Vagina (tissue), 2 donors: ENCODE data around the gene KLHL40.

Experiments
- POLR2A ChIP-seq, 2 donors: fragments of 450-650 bp; IDR thresholded peaks; one replicate each; pipeline ENCODE4 v1.6.1; 2017; ENCODE audit warnings: antibody characterized with exemption in 2 of 2, mild to moderate bottlenecking in 2 of 2, moderate library complexity in 2 of 2
- POLR2AphosphoS5 ChIP-seq, 2 donors: sonication (generic); formaldehyde crosslinking; IDR thresholded peaks; one replicate each; pipeline ENCODE4 v1.9.0; 2017; ENCODE audit warnings: antibody characterized with exemption in 2 of 2, mild to moderate bottlenecking in 2 of 2, low read depth in 1 of 2; ENCODE audit not compliant: insufficient read depth in 1 of 2
- TF ChIP-seq, protein P1 (sequence below), 3 experiments: fragments of 450-650 bp in 2 of 3; fragments of 200-600 bp in 1 of 3; sonication (generic) in 1 of 3; IDR thresholded peaks; one replicate each; pipeline ENCODE4 v1.5.1; 2017 to 2019; ENCODE audit warnings: antibody characterized with exemption in 3 of 3, mild to moderate bottlenecking in 2 of 3, moderate library complexity in 2 of 3

DNA sequence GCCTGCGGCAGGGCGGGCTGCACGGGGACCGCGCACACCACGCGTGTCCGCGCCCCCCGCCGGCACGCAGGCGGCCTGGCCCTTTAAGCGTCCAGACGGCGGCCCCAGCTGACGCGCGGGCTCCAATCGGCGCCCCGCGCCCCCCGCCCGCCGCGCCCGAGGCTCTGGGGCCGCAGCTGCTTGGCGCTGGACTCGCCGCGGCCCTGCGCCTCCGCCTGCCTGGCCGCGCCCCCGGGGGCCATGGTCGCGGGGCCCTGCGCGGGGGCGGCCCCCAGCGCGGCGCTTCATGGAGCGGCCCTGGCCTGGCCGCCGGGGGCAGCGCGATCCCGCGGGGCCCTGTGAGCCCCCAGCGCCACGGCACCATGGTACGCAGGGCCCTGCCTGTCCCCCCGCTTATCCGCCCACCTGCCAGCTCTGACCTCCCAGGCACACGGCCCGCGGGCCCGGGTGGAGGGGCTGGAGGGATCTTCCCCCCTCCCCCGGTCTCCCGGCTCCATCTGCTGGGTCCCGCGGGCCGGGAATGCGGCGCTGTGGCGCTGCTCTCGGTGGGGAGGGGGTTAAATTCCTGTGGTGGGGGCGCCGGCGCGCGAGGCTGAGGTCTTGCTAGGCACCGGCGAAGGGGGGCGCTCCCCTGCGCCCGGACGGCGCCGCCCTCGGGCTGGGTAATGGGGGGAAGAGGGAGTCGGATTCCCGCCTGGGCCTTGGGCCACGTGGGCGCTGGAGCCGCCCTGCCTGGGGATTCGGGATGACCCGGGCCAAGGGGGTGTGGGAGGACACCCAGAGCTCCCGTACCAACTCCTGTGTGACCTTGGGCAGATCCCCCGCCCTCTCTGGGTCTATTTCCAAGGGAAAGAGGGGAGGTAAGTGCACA, 30.8 kb upstream of the KLHL40 start:
- TF ChIP-seq POLR2A (IDR thresholded peaks at IDR 0.05) (peak in 1 of 2 donors; percentile 53), POLR2AphosphoS5 (IDR thresholded peaks at IDR 0.05; ENCODE audit: insufficient read depth in 1 of 2, low read depth in 1 of 2) (peak in 1 of 2 donors; percentile 64)
- TF ChIP-seq, protein P1, sequence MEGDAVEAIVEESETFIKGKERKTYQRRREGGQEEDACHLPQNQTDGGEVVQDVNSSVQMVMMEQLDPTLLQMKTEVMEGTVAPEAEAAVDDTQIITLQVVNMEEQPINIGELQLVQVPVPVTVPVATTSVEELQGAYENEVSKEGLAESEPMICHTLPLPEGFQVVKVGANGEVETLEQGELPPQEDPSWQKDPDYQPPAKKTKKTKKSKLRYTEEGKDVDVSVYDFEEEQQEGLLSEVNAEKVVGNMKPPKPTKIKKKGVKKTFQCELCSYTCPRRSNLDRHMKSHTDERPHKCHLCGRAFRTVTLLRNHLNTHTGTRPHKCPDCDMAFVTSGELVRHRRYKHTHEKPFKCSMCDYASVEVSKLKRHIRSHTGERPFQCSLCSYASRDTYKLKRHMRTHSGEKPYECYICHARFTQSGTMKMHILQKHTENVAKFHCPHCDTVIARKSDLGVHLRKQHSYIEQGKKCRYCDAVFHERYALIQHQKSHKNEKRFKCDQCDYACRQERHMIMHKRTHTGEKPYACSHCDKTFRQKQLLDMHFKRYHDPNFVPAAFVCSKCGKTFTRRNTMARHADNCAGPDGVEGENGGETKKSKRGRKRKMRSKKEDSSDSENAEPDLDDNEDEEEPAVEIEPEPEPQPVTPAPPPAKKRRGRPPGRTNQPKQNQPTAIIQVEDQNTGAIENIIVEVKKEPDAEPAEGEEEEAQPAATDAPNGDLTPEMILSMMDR (IDR thresholded peaks at IDR 0.05), result no peak
